Thyroid gland (tissue), 4 donors: ENCODE results near the gene PTGR3.

Source experiments
- POLR2A ChIP-seq, 2 donors: fragments of 450-650 bp; IDR thresholded peaks; one replicate each; pipeline ENCODE4 v1.6.1; 2017; ENCODE audit warnings: antibody characterized with exemption in 2 of 2, mild to moderate bottlenecking in 2 of 2, moderate library complexity in 1 of 2
- TF ChIP-seq, protein P1 (sequence below), 6 experiments: fragments of 200-600 bp in 3 of 6; fragments of 450-650 bp in 3 of 6; sonication (generic) in 3 of 6; IDR thresholded peaks; one replicate each; pipeline ENCODE4 v1.5.1; 2016 to 2019; ENCODE audit warnings: antibody characterized with exemption in 6 of 6, mild to moderate bottlenecking in 2 of 6, inconsistent platforms in 1 of 6, moderate library complexity in 1 of 6

DNA sequence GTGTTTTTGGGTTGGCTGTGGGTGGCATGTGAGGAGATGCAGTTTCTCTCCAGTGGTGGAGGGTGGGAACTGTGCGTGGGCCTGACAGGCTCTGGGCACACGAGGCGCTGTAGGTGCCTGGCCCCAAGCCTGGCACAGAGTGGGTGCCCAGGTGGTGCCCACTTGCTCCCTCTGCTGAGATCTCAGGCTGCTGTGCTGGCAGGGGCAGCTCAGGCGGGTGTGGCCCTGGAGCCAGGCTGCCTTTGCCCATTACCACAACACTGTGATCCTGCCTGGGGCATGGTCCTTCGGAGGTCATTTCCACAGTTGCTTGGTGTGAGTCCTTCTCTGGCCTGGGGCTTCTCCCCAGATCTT lies 22.1 kb upstream of the PTGR3 start:
- TF ChIP-seq POLR2A (IDR thresholded peaks at IDR 0.05), result no peak
- TF ChIP-seq, protein P1, sequence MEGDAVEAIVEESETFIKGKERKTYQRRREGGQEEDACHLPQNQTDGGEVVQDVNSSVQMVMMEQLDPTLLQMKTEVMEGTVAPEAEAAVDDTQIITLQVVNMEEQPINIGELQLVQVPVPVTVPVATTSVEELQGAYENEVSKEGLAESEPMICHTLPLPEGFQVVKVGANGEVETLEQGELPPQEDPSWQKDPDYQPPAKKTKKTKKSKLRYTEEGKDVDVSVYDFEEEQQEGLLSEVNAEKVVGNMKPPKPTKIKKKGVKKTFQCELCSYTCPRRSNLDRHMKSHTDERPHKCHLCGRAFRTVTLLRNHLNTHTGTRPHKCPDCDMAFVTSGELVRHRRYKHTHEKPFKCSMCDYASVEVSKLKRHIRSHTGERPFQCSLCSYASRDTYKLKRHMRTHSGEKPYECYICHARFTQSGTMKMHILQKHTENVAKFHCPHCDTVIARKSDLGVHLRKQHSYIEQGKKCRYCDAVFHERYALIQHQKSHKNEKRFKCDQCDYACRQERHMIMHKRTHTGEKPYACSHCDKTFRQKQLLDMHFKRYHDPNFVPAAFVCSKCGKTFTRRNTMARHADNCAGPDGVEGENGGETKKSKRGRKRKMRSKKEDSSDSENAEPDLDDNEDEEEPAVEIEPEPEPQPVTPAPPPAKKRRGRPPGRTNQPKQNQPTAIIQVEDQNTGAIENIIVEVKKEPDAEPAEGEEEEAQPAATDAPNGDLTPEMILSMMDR (IDR thresholded peaks at IDR 0.05), result no peak
